Measurements from ENCODE around the gene APOL5.

APOL5 gene

DNA sequence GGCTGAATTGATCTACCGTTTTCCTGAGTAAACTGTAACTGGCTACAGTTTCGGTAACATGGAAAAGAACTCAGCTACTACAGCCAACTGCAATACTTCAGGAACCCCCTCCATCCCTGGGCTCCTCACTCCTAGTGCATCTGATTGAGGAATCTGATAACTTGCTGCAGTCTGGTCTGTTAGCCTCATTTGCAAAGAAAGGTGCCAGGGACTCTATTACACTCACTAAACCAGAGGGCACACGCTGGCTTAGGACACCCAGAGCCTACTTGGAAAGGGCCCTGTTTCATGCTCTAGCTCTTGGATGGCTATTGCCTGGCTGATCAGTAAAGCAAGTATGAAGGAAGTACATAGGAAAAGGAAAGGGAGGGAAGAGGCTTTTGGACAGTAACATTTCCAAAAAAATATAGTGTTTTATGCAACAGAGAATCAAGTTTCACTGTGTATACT, 22.3 kb downstream of the APOL5 start:
- intact Hi-C loops (cut with DNase I) = no loop called here
- no peak for DNase-seq

DNA sequence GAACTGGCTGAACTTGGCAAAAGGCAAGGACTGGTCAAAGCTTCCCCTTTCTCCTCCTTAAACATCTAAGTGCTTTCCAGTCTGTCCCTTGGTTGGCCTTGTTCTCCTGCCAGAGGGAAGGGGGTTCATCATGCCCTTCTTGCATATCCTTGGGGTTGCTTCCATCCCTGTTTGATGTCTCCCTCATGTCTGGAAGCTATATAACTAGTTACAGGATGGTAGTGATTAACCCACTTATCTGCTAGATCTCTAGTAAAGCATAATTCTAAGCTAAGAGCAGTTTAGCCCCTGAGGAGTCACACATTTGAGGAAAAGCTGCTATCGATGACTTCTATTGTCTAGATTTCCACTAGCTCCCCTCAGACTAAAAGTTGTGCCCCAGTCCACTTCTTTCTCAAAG, 22.9 kb downstream of the APOL5 start:
- no peak for DNase-seq
- intact Hi-C loops (cut with DNase I) = no loop called here

DNA sequence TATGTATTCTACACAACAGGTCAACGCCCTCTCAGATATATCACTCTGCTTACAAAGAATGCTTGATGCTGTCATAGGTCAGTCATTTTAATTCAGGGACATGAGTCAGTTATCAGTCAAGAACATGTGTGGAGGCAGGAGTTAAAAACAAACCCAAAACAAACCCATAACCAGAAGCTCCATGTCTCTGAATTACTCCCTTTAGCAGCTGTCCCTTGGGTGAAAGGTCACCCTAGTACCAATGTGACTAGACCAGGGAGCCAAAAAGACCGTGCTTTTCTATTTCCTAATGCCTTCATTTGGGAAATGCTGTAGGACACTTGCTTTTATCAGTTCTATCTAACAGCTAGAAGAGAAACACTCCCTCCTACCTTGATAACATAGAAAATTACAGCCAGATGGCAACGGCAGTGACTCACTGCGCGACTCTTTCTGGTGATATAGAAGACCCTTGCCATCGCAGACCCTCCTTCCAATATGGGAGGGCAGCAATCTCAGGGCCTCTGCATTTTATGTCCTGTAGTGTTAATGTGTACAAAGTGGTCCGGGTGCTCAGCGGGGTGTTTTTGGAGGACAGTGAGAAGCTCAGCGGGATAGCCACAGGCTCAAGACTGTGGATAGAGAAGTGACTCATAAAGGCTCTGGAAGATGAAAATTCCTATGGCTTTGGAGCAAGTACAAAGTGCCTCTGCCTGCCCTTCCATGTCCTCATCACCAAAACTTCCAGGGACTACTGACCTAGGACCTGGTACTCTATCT, 24.8 kb downstream of the APOL5 start:
- no peak for DNase-seq
- intact Hi-C loops (cut with DNase I) = no loop called here

DNA sequence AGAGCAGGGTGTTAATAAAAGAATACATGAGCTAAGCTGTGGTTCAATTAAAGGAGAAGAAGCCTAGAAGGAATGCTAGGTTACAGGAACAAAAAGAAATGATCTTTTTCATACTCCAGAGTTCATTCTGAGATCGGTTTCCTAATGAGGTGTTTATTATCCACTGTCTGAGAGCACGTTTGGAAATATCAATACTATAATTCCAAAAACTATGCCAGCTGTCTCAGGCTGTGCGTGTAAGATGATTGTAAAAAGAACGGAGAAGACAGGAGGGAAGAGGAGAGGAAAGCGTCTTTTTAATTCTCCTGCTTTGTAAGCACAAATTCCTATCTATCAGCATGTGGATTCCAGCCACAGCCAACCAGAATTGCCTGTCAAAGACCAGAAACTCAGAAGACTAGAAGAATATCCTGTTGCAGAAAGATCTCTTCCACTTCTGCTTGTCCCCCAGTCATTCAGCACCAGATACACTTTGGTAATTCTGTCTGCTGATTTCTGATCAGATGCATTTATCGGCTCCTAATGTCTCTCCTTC, 25.7 kb downstream of the APOL5 start:
- intact Hi-C loops (cut with DNase I) = no loop called here
- DNase-seq = no peak

DNA sequence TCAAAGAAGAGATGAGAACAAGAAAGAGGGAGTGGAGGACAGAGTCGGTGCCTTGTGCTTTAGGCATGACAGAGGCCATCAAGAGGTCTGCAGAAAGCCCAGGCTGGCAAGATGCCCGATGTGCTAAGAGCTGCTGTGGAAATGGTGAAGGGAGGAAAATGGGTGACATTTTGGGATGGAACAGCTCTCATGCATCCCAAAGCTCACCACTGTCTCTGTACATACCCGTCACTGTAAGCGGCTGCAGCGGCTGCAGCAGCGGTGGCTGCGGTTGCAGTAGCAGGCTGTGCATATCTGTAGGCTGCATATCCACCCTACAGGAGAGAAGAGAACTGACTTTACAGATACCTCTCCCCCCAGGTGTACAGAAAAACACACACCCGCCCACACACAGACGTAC, 28.6 kb downstream of the APOL5 start:
- intact Hi-C loops (cut with DNase I) = no loop called here
- DNase-seq = no peak

DNA sequence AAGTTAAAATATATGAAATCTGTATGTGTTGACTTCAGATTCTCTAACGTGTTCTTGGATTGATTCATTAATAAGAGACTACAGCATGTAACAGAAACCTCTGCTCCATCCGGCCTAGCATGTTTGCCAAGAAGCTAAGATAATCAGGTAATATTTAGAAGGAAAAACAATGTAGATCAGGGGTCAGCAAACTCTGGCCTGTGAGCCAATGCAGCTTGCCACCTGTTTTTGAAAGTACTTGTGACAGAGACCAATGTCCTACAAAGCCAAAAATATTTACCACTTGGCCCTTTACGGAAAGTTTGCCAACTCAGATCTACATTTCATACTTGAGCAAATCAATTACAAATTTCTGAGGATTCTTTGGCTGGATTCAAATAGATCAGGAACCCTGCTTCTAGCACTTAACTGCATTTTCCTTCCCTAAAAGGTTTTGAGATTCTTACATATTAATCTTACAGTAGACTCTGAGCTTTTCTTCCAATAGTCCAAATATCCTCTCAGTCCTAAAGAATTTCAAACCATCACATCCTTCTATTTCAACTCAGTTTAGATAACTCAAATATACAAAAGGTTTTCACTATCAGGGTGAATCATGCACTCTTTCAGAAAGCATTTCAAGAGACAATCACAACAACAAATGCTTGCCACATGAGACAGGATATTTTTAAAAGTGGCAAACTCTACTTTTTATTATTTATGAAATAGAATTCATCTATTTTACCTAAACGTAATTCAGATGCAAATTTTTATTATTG, 29.5 kb downstream of the APOL5 start:
- intact Hi-C loops (cut with DNase I) = no loop called here
- no peak for DNase-seq

DNA sequence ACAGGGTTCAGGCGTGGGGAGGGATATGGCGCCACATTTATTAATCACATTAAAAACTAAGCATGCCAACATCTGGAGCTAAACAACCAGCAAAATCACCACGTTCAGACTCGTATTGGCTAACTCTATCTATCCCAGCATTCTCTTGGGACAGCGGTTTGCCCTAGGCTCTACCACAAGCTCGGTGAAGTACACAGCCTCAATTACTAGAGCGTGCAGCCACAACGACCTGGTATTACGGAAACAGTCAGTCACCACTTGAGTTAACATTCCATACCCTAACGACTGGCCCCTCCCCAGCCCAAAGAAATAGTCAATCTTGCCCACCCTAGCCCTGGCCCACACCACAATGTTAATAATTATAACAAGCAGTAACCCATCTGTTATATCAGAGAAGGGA, 32.1 kb downstream of the APOL5 start:
- intact Hi-C loops (cut with DNase I) = loop anchor here (5.0 kb wide), 1 partner anchor 167 kb away; no protein-coding TSS in a partner anchor

DNA sequence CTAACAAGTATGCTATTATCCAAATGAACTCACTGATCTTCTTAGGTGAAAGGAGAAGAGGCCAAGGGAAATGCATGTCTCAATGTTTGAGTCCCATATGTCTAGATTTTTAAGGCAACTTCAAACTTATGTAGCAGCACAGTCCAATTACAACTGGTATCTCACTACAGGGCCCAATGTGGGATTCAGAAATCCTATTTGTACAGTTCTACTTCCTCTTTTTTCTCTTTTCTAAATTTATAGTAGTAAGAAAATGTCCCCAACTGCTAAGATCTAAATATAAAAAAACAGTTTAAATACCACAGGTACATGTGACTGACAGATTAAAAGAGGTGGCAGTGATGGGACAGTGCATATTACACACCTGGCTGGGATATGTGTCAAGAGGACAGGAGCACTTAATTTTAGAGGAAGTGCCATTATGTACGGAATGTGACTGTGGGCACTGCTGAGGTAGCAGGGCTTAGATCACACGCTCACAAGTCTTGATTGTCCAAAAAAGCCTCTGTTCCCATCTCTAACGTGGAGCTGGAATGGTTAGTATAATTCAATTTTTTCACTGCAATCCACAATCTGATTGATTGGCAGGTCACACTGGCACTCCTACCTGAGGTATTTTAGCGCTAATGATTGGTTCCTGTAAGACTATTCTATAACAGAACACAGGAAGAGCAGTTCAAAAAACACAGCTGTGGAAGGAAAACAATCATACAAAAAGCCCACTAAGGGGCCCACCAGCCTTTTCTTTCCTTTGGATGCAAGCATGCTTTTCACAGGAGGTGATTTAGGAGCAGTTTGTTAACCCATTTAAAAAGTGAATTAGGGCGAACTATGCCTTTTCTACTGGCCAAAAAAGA, 34.6 kb downstream of the APOL5 start:
- no peak for DNase-seq
- intact Hi-C loops (cut with DNase I) = loop anchor here (5.0 kb wide), 1 partner anchor 165 kb away; no protein-coding TSS in a partner anchor

More for the DNA sequence above, 32.1 kb downstream of the APOL5 start:
- DNase-seq = no peak

DNA sequence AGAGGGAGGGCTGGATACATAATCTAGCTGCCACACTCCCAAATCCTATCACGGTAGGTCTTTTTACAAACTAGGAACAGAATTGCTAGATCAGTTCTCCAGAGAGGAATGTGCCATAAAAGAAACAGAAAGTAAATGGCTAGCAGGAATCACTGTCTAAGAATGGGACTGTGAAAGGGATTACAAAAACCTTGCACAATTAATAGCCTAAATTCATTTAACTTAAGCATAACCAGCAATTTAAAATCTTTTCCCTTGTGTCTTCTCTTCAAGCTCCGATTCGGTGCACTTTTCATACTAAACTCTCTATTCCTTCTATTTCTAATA, 35.2 kb downstream of the APOL5 start:
- intact Hi-C loops (cut with DNase I) = loop anchor here (5.0 kb wide), 1 partner anchor 164 kb away; no protein-coding TSS in a partner anchor

DNA sequence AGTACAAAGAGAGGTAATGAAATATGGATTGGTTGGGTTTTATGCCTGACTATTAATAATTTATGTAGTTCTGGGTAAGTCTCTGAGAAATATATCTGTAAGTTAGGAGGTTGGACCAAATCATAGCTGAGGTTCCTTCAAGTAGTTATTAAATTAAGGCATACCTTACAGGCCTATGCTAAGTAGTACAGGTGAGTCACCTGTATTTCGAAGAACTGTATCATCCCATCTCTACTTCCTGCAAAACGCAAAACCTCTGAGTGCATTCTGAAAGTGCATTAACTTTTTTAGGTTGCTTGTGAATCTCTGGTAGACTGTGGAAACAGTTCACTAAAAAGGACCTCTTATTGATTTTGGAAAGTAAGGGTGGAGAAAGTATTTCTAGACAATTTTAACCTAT, 37.1 kb downstream of the APOL5 start:
- DNase-seq = no peak
- intact Hi-C loops (cut with DNase I) = loop anchor here (5.0 kb wide), 1 partner anchor 163 kb away; no protein-coding TSS in a partner anchor

More for the DNA sequence above, 35.2 kb downstream of the APOL5 start:
- no peak for DNase-seq

DNA sequence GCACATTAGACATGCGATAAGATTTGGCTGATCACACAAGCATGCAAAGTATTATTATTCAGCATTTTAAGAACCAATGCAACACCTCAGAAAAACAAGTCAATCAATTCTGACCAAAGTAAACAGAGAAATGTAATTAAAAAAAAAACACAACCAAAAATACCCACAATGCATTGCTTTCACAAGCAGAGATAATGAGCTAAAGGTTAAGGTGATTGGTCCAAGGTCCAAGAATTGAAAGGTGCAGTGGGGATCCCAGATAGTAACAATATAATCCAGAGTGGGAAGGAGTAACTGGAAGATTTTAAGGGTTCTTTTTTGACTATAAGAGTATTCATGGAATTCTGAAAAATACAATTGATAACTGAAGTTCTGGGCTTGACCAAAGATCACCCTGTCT, 39.0 kb downstream of the APOL5 start:
- intact Hi-C loops (cut with DNase I) = no loop called here
- DNase-seq = no peak

DNA sequence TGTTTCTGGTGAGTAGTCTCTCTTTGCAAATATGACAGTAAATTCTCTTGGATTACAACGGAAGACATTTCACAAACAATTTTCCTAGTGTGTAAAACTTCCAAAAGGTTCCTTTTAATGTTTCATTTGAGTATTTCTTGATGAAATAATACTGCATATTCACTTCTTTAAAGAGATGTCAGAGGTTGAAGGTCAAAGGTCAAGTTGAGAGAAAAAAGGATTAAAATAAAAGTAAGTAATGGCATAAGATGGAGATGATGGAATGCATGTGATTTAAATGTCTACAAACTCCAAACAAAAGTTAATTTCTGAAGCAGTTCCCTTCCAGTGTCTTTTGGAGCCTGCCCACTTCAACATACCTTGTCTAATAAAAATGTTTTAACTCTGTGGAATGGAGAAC, 40.7 kb downstream of the APOL5 start:
- DNase-seq = no peak
- intact Hi-C loops (cut with DNase I) = no loop called here

DNA sequence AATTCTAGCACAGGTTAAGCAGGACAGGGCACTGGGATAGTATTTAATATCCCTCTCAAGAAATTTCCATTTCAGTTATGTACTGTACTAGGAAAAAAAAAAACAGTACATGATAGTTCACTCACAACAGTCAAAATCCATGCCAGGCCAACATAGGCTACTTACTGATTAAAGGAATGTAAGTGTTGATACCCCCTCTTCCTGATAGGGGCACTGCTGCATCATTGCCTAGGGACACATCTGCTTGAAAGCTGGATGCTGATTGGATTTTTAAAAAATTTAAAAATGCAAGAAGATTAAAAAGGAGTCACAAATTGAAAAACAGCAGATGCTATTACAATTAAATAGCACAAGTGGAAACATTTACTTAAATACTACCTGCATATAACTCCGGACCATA, 43.4 kb downstream of the APOL5 start:
- intact Hi-C loops (cut with DNase I) = loop anchor here (5.0 kb wide), 1 partner anchor 161 kb away; no protein-coding TSS in a partner anchor

DNA sequence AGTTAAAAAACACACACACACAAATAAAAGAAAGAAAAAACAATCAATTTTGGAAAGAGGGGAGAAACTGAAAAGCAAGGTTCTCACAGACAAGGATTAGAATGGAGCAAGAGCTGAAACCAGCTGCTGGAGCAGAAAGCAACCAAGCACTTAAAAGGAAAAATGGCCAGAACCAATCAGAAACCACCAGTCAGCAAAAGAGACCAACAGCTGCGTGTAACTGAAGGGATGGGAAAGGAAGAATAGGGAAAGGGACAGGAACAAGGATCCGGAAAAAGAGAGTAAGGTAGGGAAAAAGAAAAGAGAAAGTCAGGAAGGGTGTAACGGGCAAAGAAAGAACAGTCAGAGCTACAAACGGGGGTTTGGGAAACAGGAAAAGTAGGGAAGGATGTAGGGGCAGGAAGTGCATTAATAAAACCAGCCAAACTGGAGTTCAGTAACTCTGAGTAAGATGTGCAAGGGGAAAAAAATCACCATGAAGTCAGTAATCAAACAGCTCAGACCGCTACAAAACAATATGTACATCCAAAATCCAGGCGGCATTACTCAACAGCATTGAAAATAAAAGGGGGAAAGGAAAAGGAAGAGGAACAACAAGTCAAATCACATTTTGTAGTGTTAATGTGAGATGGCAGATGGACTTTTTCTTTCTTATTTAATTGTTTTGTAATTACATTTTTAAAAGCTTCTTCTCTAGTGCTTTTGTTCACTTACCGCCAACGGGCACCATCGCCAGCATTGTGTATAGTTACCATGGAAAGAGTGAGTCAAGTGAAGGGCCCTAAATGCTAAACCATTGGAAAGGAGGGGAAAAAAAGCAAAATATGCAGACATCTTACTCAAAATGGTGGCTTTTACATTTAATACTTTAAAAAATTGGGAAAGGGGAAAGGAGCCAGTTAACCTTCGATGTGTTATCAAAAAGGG, 49.2 kb downstream of the APOL5 start:
- intact Hi-C loops (cut with DNase I) = no loop called here
- no peak for DNase-seq

More for the DNA sequence above, 43.4 kb downstream of the APOL5 start:
- no peak for DNase-seq

DNA sequence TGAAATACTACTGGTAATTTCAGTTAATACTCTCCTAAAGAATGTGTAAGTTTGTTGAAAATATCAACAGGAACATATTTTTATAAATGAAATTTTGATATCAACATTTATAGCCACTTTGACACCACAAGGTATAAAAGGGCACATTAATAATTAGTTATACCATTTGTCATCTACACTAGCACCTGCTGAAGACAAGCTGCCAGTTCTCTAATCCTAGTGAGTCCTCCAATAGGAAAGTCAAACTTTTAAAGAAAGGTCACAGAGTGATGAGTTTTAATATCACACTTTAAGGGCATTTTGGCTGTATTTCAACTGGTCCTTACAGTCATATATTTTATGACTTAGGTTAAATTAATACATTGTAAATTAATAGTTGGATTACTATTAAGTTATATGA, 52.3 kb downstream of the APOL5 start:
- intact Hi-C loops (cut with DNase I) = no loop called here
- no peak for DNase-seq

DNA sequence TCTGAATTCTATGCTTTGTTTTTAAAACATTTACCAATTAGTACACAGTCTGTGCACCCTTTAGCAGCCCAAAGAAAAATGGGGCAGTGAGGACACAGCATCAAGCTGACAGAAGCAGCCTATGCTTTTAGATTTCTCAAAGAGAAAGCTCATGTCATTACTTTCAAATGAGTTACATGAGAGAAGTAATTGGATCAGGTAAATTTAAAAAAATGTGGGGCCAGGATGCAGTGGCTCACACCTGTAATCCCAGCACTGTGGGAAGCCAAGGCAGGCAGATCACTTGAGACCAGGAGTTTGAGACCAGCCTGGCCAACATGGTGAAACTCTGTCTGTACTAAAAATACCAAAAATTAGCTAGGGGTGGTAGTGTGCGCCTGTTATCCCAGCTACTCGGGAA, 57.7 kb downstream of the APOL5 start:
- DNase-seq = no peak
- intact Hi-C loops (cut with DNase I) = no loop called here

DNA sequence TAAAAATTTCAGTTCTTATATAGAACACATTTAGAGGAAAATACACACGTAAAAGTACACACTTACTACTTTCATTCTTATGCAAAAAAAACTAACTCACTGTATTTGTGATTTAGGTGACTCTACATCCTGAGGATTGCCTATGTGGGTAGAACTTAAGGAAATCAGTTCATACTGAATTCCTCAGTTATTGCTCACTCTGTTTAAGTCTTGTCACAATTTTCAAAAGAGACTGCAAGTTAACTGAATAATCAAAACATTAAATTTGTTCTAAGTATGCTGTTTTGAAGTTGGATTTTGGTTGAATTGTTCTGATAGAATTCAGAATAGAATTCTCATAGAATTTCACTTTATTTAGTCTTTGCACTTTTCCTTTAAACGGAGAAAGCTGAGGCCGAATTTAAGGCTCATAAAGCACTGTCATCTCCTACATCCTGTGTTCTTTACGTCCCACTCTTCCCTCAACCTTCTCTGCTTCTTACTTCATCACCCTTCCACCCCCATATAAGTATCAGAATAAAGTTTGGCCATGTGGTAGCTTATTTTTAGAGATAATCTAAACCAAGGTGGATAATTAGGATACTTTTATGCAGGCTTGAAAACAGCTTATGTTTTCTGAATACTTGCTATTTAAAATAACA, 59.8 kb downstream of the APOL5 start:
- intact Hi-C loops (cut with DNase I) = no loop called here
- no peak for DNase-seq

All from posterior cingulate gyrus (tissue), 11 donors.